ENCODE measurements around the gene SNED1.

Gene SNED1

GRCh38 chr2:241112046-241112445 is 113.6 kb downstream of the SNED1 start:
- DNase-seq, result no peak

- peak; percentile 60 for DNase-seq
Measured at GRCh38 chr2:241112592-241112991, 114.2 kb downstream of the SNED1 start.

- no peak for DNase-seq
Measured at GRCh38 chr2:241114836-241115235, 116.4 kb downstream of the SNED1 start.

GRCh38 chr2:241115361-241115760 is 116.9 kb downstream of the SNED1 start:
- no peak for DNase-seq

GRCh38 chr2:241116606-241117560 is 118.5 kb downstream of the SNED1 start:
- DNase-seq, result no peak

- no peak for DNase-seq
Measured at GRCh38 chr2:241118737-241119505, 120.5 kb downstream of the SNED1 start.

- no peak for DNase-seq
Measured at GRCh38 chr2:241120440-241120839, 122.0 kb downstream of the SNED1 start.

- no peak for DNase-seq
Measured at GRCh38 chr2:241121008-241121407, 122.6 kb downstream of the SNED1 start.

GRCh38 chr2:241122376-241123002 is 124.1 kb downstream of the SNED1 start:
- DNase-seq, result no peak

- DNase-seq, result peak; percentile 54
Measured at GRCh38 chr2:241123816-241124536, 125.6 kb downstream of the SNED1 start.

- DNase-seq, result no peak
Measured at GRCh38 chr2:241125626-241126025, 127.2 kb downstream of the SNED1 start.

- no peak for DNase-seq
Measured at GRCh38 chr2:241126201-241126611, 127.8 kb downstream of the SNED1 start.

- no peak for DNase-seq
Measured at GRCh38 chr2:241126771-241127202, 128.4 kb downstream of the SNED1 start.

- no peak for DNase-seq
Measured at GRCh38 chr2:241128266-241128665, 129.8 kb downstream of the SNED1 start.

- DNase-seq, result no peak
Measured at GRCh38 chr2:241129086-241129871, 130.9 kb downstream of the SNED1 start.

GRCh38 chr2:241130316-241130715 is 131.9 kb downstream of the SNED1 start:
- DNase-seq, result no peak

GRCh38 chr2:241131531-241131930 is 133.1 kb downstream of the SNED1 start:
- DNase-seq, result no peak

- DNase-seq, result no peak
Measured at GRCh38 chr2:241132538-241133435, 134.4 kb downstream of the SNED1 start.

GRCh38 chr2:241133436-241133820 is 135.0 kb downstream of the SNED1 start:
- DNase-seq, result no peak

GRCh38 chr2:241134711-241135110 is 136.3 kb downstream of the SNED1 start:
- DNase-seq, result no peak

GRCh38 chr2:241135737-241136136 is 137.3 kb downstream of the SNED1 start:
- no peak for DNase-seq
